ENCODE results near the gene ITIH1. TPM values are rescaled to one million over a fixed set of nuclear protein-coding genes. Genes with fewer than 3 reads are reported as not detected.

The ITIH1 gene
- total RNA-seq, 3 donors from 2014 or later = 0.32 to 0.33 TPM; not detected in 1

GRCh38 chr3:52791928-52792327, 14.5 kb downstream of the ITIH1 start:
- intact Hi-C loops (cut with DNase I; ENCODE audit: low total_unique reads) = loop anchor here (2.0 kb wide), 1 partner anchor 29 kb away; no protein-coding TSS in a partner anchor
- H3K27ac ChIP-seq = no peak overlapping the region
- no peaks in the 10 kb centered on the region for H3K4me1 ChIP-seq
- no peak for DNase-seq (ENCODE audit: low spot score in 2 of 2)
- H3K27me3 ChIP-seq = no peaks in the 10 kb centered on the region
- H3K9me3 ChIP-seq = no peaks in the 10 kb centered on the region
- H3K36me3 ChIP-seq = no peaks in the 10 kb centered on the region
- TF ChIP-seq POLR2AphosphoS5 (IDR thresholded peaks at IDR 0.05) (no peak), POLR2A (IDR thresholded peaks at IDR 0.05) (no peak), CTCF (IDR thresholded peaks at IDR 0.05) (no peak)
- H3K4me3 ChIP-seq = no peak overlapping the region

- Histone ChIP-seq H3K9me3 (no peaks in the 10 kb centered on the region), H3K36me3 (no peaks in the 10 kb centered on the region)
These were observed 15.0 kb downstream of the ITIH1 start for GRCh38 chr3:52792413-52792812.

GRCh38 chr3:52792961-52793695, 15.7 kb downstream of the ITIH1 start:
- no peak for DNase-seq (ENCODE audit: low spot score in 2 of 2)
- Histone ChIP-seq H3K27me3 (no peaks in the 10 kb centered on the region), H3K9me3 (no peaks in the 10 kb centered on the region), H3K27ac (peak overlapping the region in 1 of 2 donors; percentile 52), H3K36me3 (no peaks in the 10 kb centered on the region), H3K4me3 (no peak overlapping the region), H3K4me1 (no peaks in the 10 kb centered on the region)
- TF ChIP-seq POLR2AphosphoS5 (IDR thresholded peaks at IDR 0.05) (no peak), POLR2A (IDR thresholded peaks at IDR 0.05) (no peak), CTCF (IDR thresholded peaks at IDR 0.05) (no peak)
- intact Hi-C loops (cut with DNase I; ENCODE audit: low total_unique reads) = loop anchor here (2.0 kb wide), 1 partner anchor 28 kb away; no protein-coding TSS in a partner anchor

More at GRCh38 chr3:52792413-52792812, 15.0 kb downstream of the ITIH1 start:
- H3K27ac ChIP-seq = no peak overlapping the region
- no peak for TF ChIP-seq POLR2A (IDR thresholded peaks at IDR 0.05)
- TF ChIP-seq CTCF (IDR thresholded peaks at IDR 0.05) = no peak
- TF ChIP-seq POLR2AphosphoS5 (IDR thresholded peaks at IDR 0.05) = no peak
- no peak overlapping the region for H3K4me3 ChIP-seq
- intact Hi-C loops (cut with DNase I; ENCODE audit: low total_unique reads) = loop anchor here (2.0 kb wide), 1 partner anchor 28 kb away; no protein-coding TSS in a partner anchor
- H3K27me3 ChIP-seq = no peaks in the 10 kb centered on the region
- no peaks in the 10 kb centered on the region for H3K4me1 ChIP-seq
- DNase-seq (ENCODE audit: low spot score in 2 of 2) = no peak

GRCh38 chr3:52793702-52794611, 16.6 kb downstream of the ITIH1 start:
- no peak for DNase-seq (ENCODE audit: low spot score in 2 of 2)
- Histone ChIP-seq H3K36me3 (no peaks in the 10 kb centered on the region), H3K27me3 (no peaks in the 10 kb centered on the region), H3K4me3 (no peak overlapping the region), H3K9me3 (no peaks in the 10 kb centered on the region), H3K27ac (peak overlapping the region in 1 of 2 donors; percentile 52), H3K4me1 (no peaks in the 10 kb centered on the region)
- intact Hi-C loops (cut with DNase I; ENCODE audit: low total_unique reads) = loop anchor here (2.0 kb wide), 1 partner anchor 27 kb away; no protein-coding TSS in a partner anchor
- TF ChIP-seq CTCF (IDR thresholded peaks at IDR 0.05) (no peak), POLR2A (IDR thresholded peaks at IDR 0.05) (no peak), POLR2AphosphoS5 (IDR thresholded peaks at IDR 0.05) (no peak)
